Measurements from ENCODE around the gene FRMD4B. TPM values are rescaled to one million over a fixed set of nuclear protein-coding genes. Genes with fewer than 3 reads are reported as not detected.
"Not testable (repeated sequence)": the region's sequence is repeated elsewhere in the genome, so short reads cannot be mapped to it uniquely, and the experiment has no call there.

Gene FRMD4B
- total and polyA plus RNA-seq, 9 donors: 4.2 to 42.0 (median 16.3) TPM

GRCh38 chr3:69271098-69271497 lies 114.8 kb downstream of the FRMD4B start:
- Histone ChIP-seq H3K9me3 (no peaks in the 10 kb centered on the region), H3K4me3 (no peak overlapping the region), H3K36me3 (no peaks in the 10 kb centered on the region), H3K27me3 (no peaks in the 10 kb centered on the region), H3K4me1 (ENCODE audit: insufficient read depth) (no peaks in the 10 kb centered on the region), H3K27ac (no peak overlapping the region)
- 86 to 93% (median 90%) methylated on average over 3 of the region's 3 CpGs for WGBS, 3 donors
- intact Hi-C loops (cut with DNase I): no loop called here
- TF ChIP-seq POLR2A (IDR thresholded peaks at IDR 0.05) (no peak), CTCF (IDR thresholded peaks at IDR 0.05) (no peak), EP300 (IDR thresholded peaks at IDR 0.05) (no peak)
- no peak for DNase-seq

GRCh38 chr3:69266585-69266984 lies 119.3 kb downstream of the FRMD4B start:
- WGBS, 3 donors: 72 to 95% (median 90%) methylated on average over 2 of the region's 2 CpGs
- Histone ChIP-seq H3K36me3 (no peaks in the 10 kb centered on the region), H3K4me3 (no peak overlapping the region), H3K27me3 (no peaks in the 10 kb centered on the region), H3K27ac (no peak overlapping the region), H3K4me1 (ENCODE audit: insufficient read depth) (no peaks in the 10 kb centered on the region), H3K9me3 (no peaks in the 10 kb centered on the region)
- TF ChIP-seq CTCF (IDR thresholded peaks at IDR 0.05): no peak
- no peak for TF ChIP-seq POLR2A (IDR thresholded peaks at IDR 0.05)
- no peak for TF ChIP-seq EP300 (IDR thresholded peaks at IDR 0.05)
- DNase-seq: no peak
- intact Hi-C loops (cut with DNase I): no loop called here

- H3K36me3 ChIP-seq; H3K27ac ChIP-seq; intact Hi-C loops (cut with DNase I); DNase-seq; H3K27me3 ChIP-seq; H3K4me3 ChIP-seq; H3K9me3 ChIP-seq; H3K4me1 ChIP-seq (ENCODE audit: insufficient read depth): not testable (repeated sequence)
- 94 to 100% (median 96%) methylated on average over 2 of the region's 2 CpGs for WGBS, 3 donors
These were observed 119.8 kb downstream of the FRMD4B start for GRCh38 chr3:69266071-69266470.

- DNase-seq; H3K36me3 ChIP-seq; H3K4me3 ChIP-seq; intact Hi-C loops (cut with DNase I); H3K9me3 ChIP-seq; H3K27me3 ChIP-seq; H3K4me1 ChIP-seq (ENCODE audit: insufficient read depth); H3K27ac ChIP-seq: not testable (repeated sequence)
- WGBS, 3 donors: 96 to 97% (median 97%) methylated on average over 7 of the region's 7 CpGs
These were observed 125.0 kb downstream of the FRMD4B start for GRCh38 chr3:69260843-69261405.

- WGBS, 3 donors: 94 to 96% (median 94%) methylated on average over 35 of the region's 35 CpGs
- intact Hi-C loops (cut with DNase I): no loop called here
- TF ChIP-seq EP300 (IDR thresholded peaks at IDR 0.05) (no peak), CTCF (IDR thresholded peaks at IDR 0.05) (no peak), POLR2A (IDR thresholded peaks at IDR 0.05) (no peak)
These were observed 125.6 kb downstream of the FRMD4B start for GRCh38 chr3:69260216-69260787.

More at GRCh38 chr3:69260216-69260787, 125.6 kb downstream of the FRMD4B start:
- Histone ChIP-seq H3K4me3 (no peak overlapping the region), H3K27ac (no peak overlapping the region), H3K4me1 (ENCODE audit: insufficient read depth) (no peaks in the 10 kb centered on the region), H3K36me3 (no peaks in the 10 kb centered on the region), H3K9me3 (no peaks in the 10 kb centered on the region), H3K27me3 (no peaks in the 10 kb centered on the region)
- DNase-seq: no peak

All from ovary (tissue), 9 donors.